SHP77 (cell line): ENCODE results near the gene COQ8B.
"Not testable (repeated sequence)": the region's sequence is repeated elsewhere in the genome, so short reads cannot be mapped to it uniquely, and the experiment has no call there.

Experiments used
- DNase-seq, 2 experiments: peaks; one replicate each; lab custom pipeline; 2025; lab: John Stamatoyannopoulos, UW

The COQ8B gene

GRCh38 chr19:40668991-40669614 lies 47.6 kb downstream of the COQ8B start:
- DNase-seq = no peak

- no peak for DNase-seq
Measured at GRCh38 chr19:40667602-40668001, 49.1 kb downstream of the COQ8B start.

GRCh38 chr19:40666803-40667438 lies 49.8 kb downstream of the COQ8B start:
- no peak for DNase-seq

GRCh38 chr19:40663695-40664692 lies 52.7 kb downstream of the COQ8B start:
- peak in 1 of 2 experiments; percentile 12 for DNase-seq

GRCh38 chr19:40662925-40663694 lies 53.6 kb downstream of the COQ8B start:
- peak; percentile 77 to 89 for DNase-seq

- no peak for DNase-seq
Measured at GRCh38 chr19:40661616-40662015, 55.1 kb downstream of the COQ8B start.

GRCh38 chr19:40659566-40659965 lies 57.1 kb downstream of the COQ8B start:
- DNase-seq = no peak

- no peak for DNase-seq
Measured at GRCh38 chr19:40659116-40659515, 57.6 kb downstream of the COQ8B start.

- no peak for DNase-seq
Measured at GRCh38 chr19:40658031-40658430, 58.7 kb downstream of the COQ8B start.

GRCh38 chr19:40655684-40656083 lies 61.0 kb downstream of the COQ8B start:
- not testable (repeated sequence) for DNase-seq

- DNase-seq = not testable (repeated sequence)
Measured at GRCh38 chr19:40652303-40652702, 64.4 kb downstream of the COQ8B start.

GRCh38 chr19:40650749-40651305 lies 65.9 kb downstream of the COQ8B start:
- DNase-seq = no peak

- DNase-seq = not testable (repeated sequence)
Measured at GRCh38 chr19:40649903-40650675, 66.6 kb downstream of the COQ8B start.

GRCh38 chr19:40646743-40647254 lies 69.9 kb downstream of the COQ8B start:
- DNase-seq = peak in 1 of 2 experiments; percentile 9

- no peak for DNase-seq
Measured at GRCh38 chr19:40642757-40643305, 73.9 kb downstream of the COQ8B start.

GRCh38 chr19:40642051-40642706 lies 74.5 kb downstream of the COQ8B start:
- no peak for DNase-seq
